ENCODE measurements around the gene C17orf50.

C17orf50 gene

GRCh38 chr17:35745749-35746320 lies 14.9 kb upstream of the C17orf50 start:
- Histone ChIP-seq H3F3A (ENCODE audit: control insufficient read depth, insufficient read depth) (no peaks in the 10 kb centered on the region), H3K4me1 (ENCODE audit: control insufficient read depth, low read length) (peaks cover 7% of the 10 kb centered on the region), H3K36me3 (ENCODE audit: control insufficient read depth, low read length) (no peaks in the 10 kb centered on the region), H3K4me2 (ENCODE audit: low read length) (no peak overlapping the region), H3K27me3 (ENCODE audit: control insufficient read depth, low read length) (peaks cover 26% of the 10 kb centered on the region), H3K4me3 (ENCODE audit: low read length) (no peak overlapping the region), H3K9me3 (ENCODE audit: control insufficient read depth, insufficient read depth, low read length) (no peaks in the 10 kb centered on the region), H3K27ac (ENCODE audit: low read depth, low read length) (no peak overlapping the region), H4K20me1 (ENCODE audit: control insufficient read depth, insufficient read depth, low read depth, low read length) (no peaks in the 10 kb centered on the region), H3K9me2 (replicated peaks; ENCODE audit: control insufficient read depth, low read length) (no peaks in the 10 kb centered on the region), H3K79me2 (ENCODE audit: control insufficient read depth, low read length) (no peaks in the 10 kb centered on the region)
- TF ChIP-seq CTCF (IDR thresholded peaks at IDR 0.05; ENCODE audit: low read depth, low read length, poor library complexity, severe bottlenecking) = no peak
- TF ChIP-seq EZH2phosphoT487 (IDR thresholded peaks at IDR 0.05; ENCODE audit: borderline replicate concordance, low read length) = no peak

DNA sequence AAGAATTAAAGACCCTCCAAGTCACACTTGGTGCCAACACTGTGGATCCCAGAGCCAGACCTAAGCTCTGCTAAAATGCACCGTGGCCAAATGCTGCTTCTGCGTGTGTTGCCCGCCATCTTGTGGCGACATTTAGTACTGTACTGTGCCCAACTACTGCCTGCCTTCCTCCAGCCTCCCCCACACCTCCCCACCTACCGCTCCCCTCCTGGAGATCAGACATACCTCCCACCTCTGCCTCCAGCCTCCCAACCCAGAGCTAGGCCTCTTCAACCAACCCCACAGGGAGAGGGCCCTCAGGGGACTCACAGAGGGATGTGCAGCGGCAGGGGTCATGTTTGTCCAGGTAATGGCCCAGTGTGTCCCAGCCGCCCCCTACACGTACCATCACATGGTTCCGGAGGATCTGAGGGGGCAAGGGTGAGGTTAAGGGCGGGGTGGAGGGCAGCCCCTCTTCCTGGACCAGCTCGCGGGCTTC lies 13.1 kb upstream of the C17orf50 start:
- TF ChIP-seq EZH2phosphoT487 (IDR thresholded peaks at IDR 0.05; ENCODE audit: borderline replicate concordance, low read length) (no peak), CTCF (IDR thresholded peaks at IDR 0.05; ENCODE audit: low read depth, low read length, poor library complexity, severe bottlenecking) (peak; percentile 86)
- no peaks in the 10 kb centered on the region for H3K9me3 ChIP-seq (ENCODE audit: control insufficient read depth, insufficient read depth, low read length)
- no peaks in the 10 kb centered on the region for H3F3A ChIP-seq (ENCODE audit: control insufficient read depth, insufficient read depth)

GRCh38 chr17:35748341-35748841 lies 12.3 kb upstream of the C17orf50 start:
- no peaks in the 10 kb centered on the region for H3K9me2 ChIP-seq (replicated peaks; ENCODE audit: control insufficient read depth, low read length)
- H3K79me2 ChIP-seq (ENCODE audit: control insufficient read depth, low read length) = no peaks in the 10 kb centered on the region
- H4K20me1 ChIP-seq (ENCODE audit: control insufficient read depth, insufficient read depth, low read depth, low read length) = no peaks in the 10 kb centered on the region
- no peak for TF ChIP-seq EZH2phosphoT487 (IDR thresholded peaks at IDR 0.05; ENCODE audit: borderline replicate concordance, low read length)
- no peak for TF ChIP-seq CTCF (IDR thresholded peaks at IDR 0.05; ENCODE audit: low read depth, low read length, poor library complexity, severe bottlenecking)
- no peaks in the 10 kb centered on the region for H3F3A ChIP-seq (ENCODE audit: control insufficient read depth, insufficient read depth)
- H3K27ac ChIP-seq (ENCODE audit: low read depth, low read length) = no peak overlapping the region
- no peaks in the 10 kb centered on the region for H3K36me3 ChIP-seq (ENCODE audit: control insufficient read depth, low read length)
- H3K4me2 ChIP-seq (ENCODE audit: low read length) = no peak overlapping the region
- H3K4me1 ChIP-seq (ENCODE audit: control insufficient read depth, low read length) = peaks cover 7% of the 10 kb centered on the region
- no peak overlapping the region for H3K4me3 ChIP-seq (ENCODE audit: low read length)
- no peaks in the 10 kb centered on the region for H3K9me3 ChIP-seq (ENCODE audit: control insufficient read depth, insufficient read depth, low read length)
- peaks cover 39% of the 10 kb centered on the region for H3K27me3 ChIP-seq (ENCODE audit: control insufficient read depth, low read length)

More for the DNA sequence above, 13.1 kb upstream of the C17orf50 start:
- Histone ChIP-seq H3K9me2 (replicated peaks; ENCODE audit: control insufficient read depth, low read length) (no peaks in the 10 kb centered on the region), H3K4me3 (ENCODE audit: low read length) (no peak overlapping the region), H3K27me3 (ENCODE audit: control insufficient read depth, low read length) (peaks cover 34% of the 10 kb centered on the region), H3K79me2 (ENCODE audit: control insufficient read depth, low read length) (no peaks in the 10 kb centered on the region), H3K27ac (ENCODE audit: low read depth, low read length) (no peak overlapping the region), H3K4me2 (ENCODE audit: low read length) (no peak overlapping the region), H4K20me1 (ENCODE audit: control insufficient read depth, insufficient read depth, low read depth, low read length) (no peaks in the 10 kb centered on the region), H3K4me1 (ENCODE audit: control insufficient read depth, low read length) (peaks cover 7% of the 10 kb centered on the region), H3K36me3 (ENCODE audit: control insufficient read depth, low read length) (no peaks in the 10 kb centered on the region)

Measured in DOHH2 (cell line).